ENCODE data around the gene OR51B4. TPM values are rescaled to one million over a fixed set of nuclear protein-coding genes. Genes with fewer than 3 reads are reported as not detected.

The OR51B4 gene
- total RNA-seq (2022; extraction: Qiagen RNA extraction), result not detected in 5 replicates

GRCh38 chr11:5301846-5302245 is at the start of gene OR51B4:
TSS of gene OR51B4 (minus strand) at chr11:5301946. CDS start at chr11:5301946, 0 bp downstream.

DNA sequence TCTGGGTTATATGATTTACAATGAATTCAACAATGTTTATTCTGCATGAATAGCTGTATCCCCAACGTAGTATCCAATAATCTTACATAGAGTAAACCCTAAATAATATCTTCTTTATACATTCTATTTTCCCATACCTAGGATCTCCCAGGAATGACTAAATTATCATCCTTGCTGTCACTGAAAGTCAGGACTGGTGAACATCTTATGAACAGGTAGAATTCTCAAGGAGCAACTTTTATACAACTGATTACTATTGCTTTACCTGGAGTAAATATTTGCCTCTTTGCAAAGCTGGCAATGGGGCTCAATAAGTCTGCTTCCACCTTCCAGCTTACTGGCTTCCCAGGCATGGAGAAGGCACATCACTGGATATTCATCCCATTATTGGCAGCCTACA is 49.5 kb upstream of the OR51B4 start, which contains the start of gene OR51B6:
TSS of gene OR51B6 (plus strand) at position 301 of the 400 bp plus-strand sequence. CDS start at position 301, 0 bp downstream.

DNA sequence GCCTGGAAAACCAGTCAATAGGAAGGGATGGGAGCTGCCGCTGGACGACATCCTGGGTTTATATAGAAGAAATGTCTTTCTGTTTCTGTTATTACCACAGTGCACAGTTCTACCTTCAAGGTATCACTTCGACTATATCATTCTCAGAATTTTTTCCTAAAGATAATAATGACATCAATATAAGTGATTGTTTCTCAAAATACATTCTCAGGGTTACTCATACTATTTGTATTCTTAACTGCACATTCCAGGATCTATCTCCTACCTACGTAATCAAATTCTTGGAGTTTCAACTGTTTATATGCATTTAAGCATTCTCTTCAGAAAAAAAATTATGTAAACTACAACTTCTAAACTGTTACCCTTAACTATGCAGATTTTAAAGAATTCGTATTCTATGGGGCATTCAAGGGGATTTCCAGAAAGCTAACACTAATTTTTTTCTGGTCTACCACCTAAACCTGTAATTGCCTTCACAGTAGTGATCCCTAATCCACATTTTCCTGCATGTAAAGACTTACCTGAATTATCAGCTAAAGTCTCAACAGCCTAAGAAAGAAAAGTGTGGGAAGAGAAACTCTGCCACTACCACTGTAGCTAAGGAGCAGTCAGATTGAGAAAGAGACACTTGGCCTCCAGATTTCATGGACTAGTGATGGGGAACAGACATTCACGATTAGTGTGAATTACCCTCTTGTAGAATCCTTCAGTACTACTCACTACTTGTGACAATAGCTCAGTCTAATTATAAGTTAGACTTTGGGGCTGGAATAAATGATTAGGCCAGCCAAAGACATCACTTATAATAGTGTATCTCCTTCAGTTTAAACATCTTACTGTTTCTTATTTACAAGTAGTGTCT is 42.0 kb upstream of the OR51B4 start, which contains the start of gene OR51B5:
TSS of gene OR51B5 (minus strand) at position 51 of the 862 bp plus-strand sequence. CDS start at position 51, 0 bp downstream.

GRCh38 chr11:5324197-5324596 is 22.5 kb upstream of the OR51B4 start, which contains the start of gene OR51B2:
TSS of gene OR51B2 (minus strand) at chr11:5324297. CDS start at chr11:5324297, 0 bp downstream.

GRCh38 chr11:5269715-5270147 is 32.0 kb downstream of the OR51B4 start, which contains the start of gene HBE1:
TSS of gene HBE1 (minus strand) at chr11:5269945. CDS start at chr11:5269890, 55 bp downstream.

DNA sequence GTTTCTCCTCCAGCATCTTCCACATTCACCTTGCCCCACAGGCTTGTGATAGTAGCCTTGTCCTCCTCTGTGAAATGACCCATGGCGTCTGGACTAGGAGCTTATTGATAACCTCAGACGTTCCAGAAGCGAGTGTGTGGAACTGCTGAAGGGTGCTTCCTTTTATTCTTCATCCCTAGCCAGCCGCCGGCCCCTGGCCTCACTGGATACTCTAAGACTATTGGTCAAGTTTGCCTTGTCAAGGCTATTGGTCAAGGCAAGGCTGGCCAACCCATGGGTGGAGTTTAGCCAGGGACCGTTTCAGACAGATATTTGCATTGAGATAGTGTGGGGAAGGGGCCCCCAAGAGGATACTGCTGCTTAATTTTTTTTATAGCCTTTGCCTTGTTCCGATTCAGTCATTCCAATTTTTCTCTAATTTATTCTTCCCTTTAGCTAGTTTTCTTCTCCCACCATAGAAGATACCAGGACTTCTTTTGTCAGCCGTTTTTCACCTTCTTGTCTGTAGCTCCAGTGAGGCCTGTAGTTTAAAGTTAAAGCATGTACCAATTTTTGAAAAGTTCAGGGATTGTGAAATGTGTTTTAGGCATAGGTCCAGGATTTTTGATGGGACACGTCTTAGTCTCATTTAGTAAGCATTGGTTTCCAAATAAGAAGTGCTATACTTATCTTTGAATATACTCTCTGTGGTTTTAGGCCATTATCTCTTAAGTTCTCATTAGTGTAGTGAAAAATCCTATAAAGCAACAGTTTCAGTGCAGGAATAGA is 46.9 kb downstream of the OR51B4 start, which contains the start of gene HBG2:
TSS of gene HBG2 (minus strand) at position 136 of the 768 bp plus-strand sequence. CDS start at position 83, 53 bp downstream.

Other genes starting within 250 kb of the OR51B4 start
- not detected in 5 replicates for gene OR52E2, start 242.3 kb downstream of the OR51B4 start, total RNA-seq (2022; extraction: Qiagen RNA extraction)
- gene OR52E1, start 232.4 kb downstream of the OR51B4 start, total RNA-seq (2022; extraction: Qiagen RNA extraction), result not detected in 5 replicates
- not detected in 5 replicates for gene OR52A5, start 163.6 kb downstream of the OR51B4 start, total RNA-seq (2022; extraction: Qiagen RNA extraction)
- gene OR52A1, start 147.2 kb downstream of the OR51B4 start, total RNA-seq (2022; extraction: Qiagen RNA extraction), result not detected in 5 replicates
- not detected in 5 replicates for gene OR51V1, start 101.3 kb downstream of the OR51B4 start, total RNA-seq (2022; extraction: Qiagen RNA extraction)
- not detected in 5 replicates for gene HBB, start 74.9 kb downstream of the OR51B4 start, total RNA-seq (2022; extraction: Qiagen RNA extraction)
- not detected in 5 replicates for gene HBD, start 67.5 kb downstream of the OR51B4 start, total RNA-seq (2022; extraction: Qiagen RNA extraction)
- not detected in 5 replicates for gene HBG1, start 52.1 kb downstream of the OR51B4 start, total RNA-seq (2022; extraction: Qiagen RNA extraction)
- not detected in 5 replicates for gene HBG2, start 47.2 kb downstream of the OR51B4 start, total RNA-seq (2022; extraction: Qiagen RNA extraction)
- gene HBE1, start 32.0 kb downstream of the OR51B4 start, total RNA-seq (2022; extraction: Qiagen RNA extraction), result 0.16 TPM in 1 of 5 replicates, not detected in the others
- gene OR51B2, start 22.4 kb upstream of the OR51B4 start, total RNA-seq (2022; extraction: Qiagen RNA extraction), result not detected in 5 replicates
- gene OR51B5, start 41.6 kb upstream of the OR51B4 start, total RNA-seq (2022; extraction: Qiagen RNA extraction), result not detected in 5 replicates
- not detected in 5 replicates for gene OR51B6, start 49.6 kb upstream of the OR51B4 start, total RNA-seq (2022; extraction: Qiagen RNA extraction)
- not detected in 5 replicates for gene OR51M1, start 81.9 kb upstream of the OR51B4 start, total RNA-seq (2022; extraction: Qiagen RNA extraction)
- gene OR51Q1, start 120.2 kb upstream of the OR51B4 start, total RNA-seq (2022; extraction: Qiagen RNA extraction), result not detected in 5 replicates
- gene OR51I1, start 139.6 kb upstream of the OR51B4 start, total RNA-seq (2022; extraction: Qiagen RNA extraction), result not detected in 5 replicates
- not detected in 5 replicates for gene OR51I2, start 147.4 kb upstream of the OR51B4 start, total RNA-seq (2022; extraction: Qiagen RNA extraction)
- not detected in 5 replicates for gene OR52D1, start 186.7 kb upstream of the OR51B4 start, total RNA-seq (2022; extraction: Qiagen RNA extraction)
- not detected in 5 replicates for gene UBQLN3, start 208.0 kb upstream of the OR51B4 start, total RNA-seq (2022; extraction: Qiagen RNA extraction)
- not detected in 5 replicates for gene UBQLNL, start 214.8 kb upstream of the OR51B4 start, total RNA-seq (2022; extraction: Qiagen RNA extraction)
- not detected in 5 replicates for gene OR52H1, start 246.6 kb upstream of the OR51B4 start, total RNA-seq (2022; extraction: Qiagen RNA extraction)

Measured in A549 treated with Hydrocortisone at 1 μM for 4 hours (cell line).